ENCODE measurements around the gene CPXM1.

CPXM1 gene

DNA sequence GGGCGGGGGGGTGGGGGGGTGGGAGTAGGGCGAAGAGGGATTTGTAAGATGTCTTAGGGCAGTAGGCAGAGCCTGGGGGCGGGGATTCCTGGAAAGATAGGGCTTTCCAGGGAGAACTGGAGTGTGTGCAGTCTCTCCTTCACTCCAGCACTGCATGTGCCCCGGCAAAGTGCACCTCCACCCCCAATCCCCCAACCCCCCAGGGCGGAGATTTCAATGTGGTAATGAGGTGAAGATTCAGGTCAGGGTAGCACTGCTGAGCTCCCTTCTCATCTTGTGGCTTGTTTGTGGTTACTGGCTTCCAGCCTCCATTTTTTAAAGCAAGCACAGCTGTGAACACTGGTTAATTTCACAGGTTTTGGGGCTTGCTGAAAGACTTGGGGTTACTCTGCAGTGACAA is 21.6 kb upstream of the CPXM1 start:
- no peak for DNase-seq (ENCODE audit: low read depth)
- no peak for TF ChIP-seq CTCF (conservative IDR thresholded peaks at IDR 0.05; ENCODE audit: low read depth, low read length)
- no peak overlapping the region for H3K4me3 ChIP-seq (ENCODE audit: low read length)

- no peak overlapping the region for H3K4me3 ChIP-seq (ENCODE audit: low read length)
- DNase-seq (ENCODE audit: low read depth) = no peak
- no peak for TF ChIP-seq CTCF (conservative IDR thresholded peaks at IDR 0.05; ENCODE audit: low read depth, low read length)
These were observed 20.8 kb upstream of the CPXM1 start for GRCh38 chr20:2820896-2821869.

- DNase-seq (ENCODE audit: low read depth) = no peak
- H3K4me3 ChIP-seq (ENCODE audit: low read length) = no peak overlapping the region
- no peak for TF ChIP-seq CTCF (conservative IDR thresholded peaks at IDR 0.05; ENCODE audit: low read depth, low read length)
These were observed 19.9 kb upstream of the CPXM1 start for GRCh38 chr20:2820084-2820895.

GRCh38 chr20:2817891-2818595 is 17.6 kb upstream of the CPXM1 start:
- DNase-seq (ENCODE audit: low read depth) = no peak
- no peak for TF ChIP-seq CTCF (conservative IDR thresholded peaks at IDR 0.05; ENCODE audit: low read depth, low read length)
- no peak overlapping the region for H3K4me3 ChIP-seq (ENCODE audit: low read length)

- no peak overlapping the region for H3K4me3 ChIP-seq (ENCODE audit: low read length)
- no peak for TF ChIP-seq CTCF (conservative IDR thresholded peaks at IDR 0.05; ENCODE audit: low read depth, low read length)
- no peak for DNase-seq (ENCODE audit: low read depth)
These were observed 16.9 kb upstream of the CPXM1 start for GRCh38 chr20:2817341-2817726.

- TF ChIP-seq CTCF (conservative IDR thresholded peaks at IDR 0.05; ENCODE audit: low read depth, low read length) = peak; percentile 10
- no peak for DNase-seq (ENCODE audit: low read depth)
These were observed 16.3 kb upstream of the CPXM1 start for GRCh38 chr20:2816583-2817340.

More at GRCh38 chr20:2816583-2817340, 16.3 kb upstream of the CPXM1 start:
- no peak overlapping the region for H3K4me3 ChIP-seq (ENCODE audit: low read length)
